GM12878 (cell line): ENCODE measurements around the gene RPS6KA2. TPM values are rescaled to one million over a fixed set of nuclear protein-coding genes. Genes with fewer than 3 reads are reported as not detected.
A peak's percentile ranks its signal among the peaks of the same experiment; 100 is the strongest.

Experiments
- ATAC-seq: fragments of 200-7000 bp; cut with Tn5 transposase; 3 replicates; pipeline ENCODE4 v1.9.1; 2020; ENCODE audit warnings: mild to moderate bottlenecking, moderate library complexity
- BruUV-seq: library from RNA; stranded (reverse); fragments of 400-500 nt; replicated peaks from 2 replicates; lab custom pipeline; 2021; lab: Mats Ljungman, UMichigan
- CTCF ChIA-PET: fragments of 300-600 bp; sonication (Branson Sonifier 250); formaldehyde crosslinking; extraction: SDS; loops from one replicate; lab custom pipeline; 2021; ENCODE audit warnings: inconsistent platforms; lab: Yijun Ruan, JAX
- POLR2A ChIA-PET: fragments of 350-600 bp; formaldehyde crosslinking; extraction: SDS; loops from one replicate; lab custom pipeline; 2021; ENCODE audit warnings: inconsistent platforms; lab: Charles Lee
- RAD21 ChIA-PET: fragments of 300-600 bp; sonication (Branson Sonifier 250); formaldehyde crosslinking; loops from one replicate; lab custom pipeline; 2023; ENCODE audit warnings: antibody characterized with exemption; ENCODE audit not compliant: unreplicated experiment; lab: Charles Lee
- SMC1A ChIA-PET: fragments of 300-600 bp; sonication (Branson Sonifier 250); formaldehyde crosslinking; loops from one replicate; lab custom pipeline; 2023; ENCODE audit not compliant: unreplicated experiment, uncharacterized antibody; lab: Charles Lee
- DNase-seq: peaks from one replicate; pipeline ENCODE4 v3.0.0-alpha.2; 2011; ENCODE audit warnings: low read depth, low spot score
- FAIRE-seq: peaks from 3 replicates; lab custom pipeline; 2011; peaks lifted over from hg19 to GRCh38; lab: Jason Lieb, UNC
- H2AFZ ChIP-seq: 2 replicates; pipeline ENCODE4 v1.6.0; 2011; ENCODE audit warnings: low read depth, low read length, control low read depth; ENCODE audit not compliant: control insufficient read depth
- H3K27ac ChIP-seq: 2 replicates; pipeline ENCODE4 v1.5.1; 2011; ENCODE audit warnings: control low read depth; ENCODE audit not compliant: control insufficient read depth, insufficient read depth
- H3K27me3 ChIP-seq, 2 experiments: replicated peaks in 1 of 2; 2 replicates each; pipeline versions ENCODE4 v1.6.0 to v1.6.1; 2011; ENCODE audit warnings: low read length in 1 of 2; ENCODE audit not compliant: control insufficient read depth in 2 of 2, insufficient read depth in 2 of 2
- H3K36me3 ChIP-seq, 2 experiments: 2 replicates each; pipeline ENCODE4 v1.5.1; 2011; ENCODE audit warnings: low read length in 1 of 2; ENCODE audit not compliant: control insufficient read depth in 2 of 2, insufficient read depth in 2 of 2
- H3K4me1 ChIP-seq: 2 replicates; pipeline ENCODE4 v1.6.1; 2011; ENCODE audit warnings: mild to moderate bottlenecking, low read length, moderate library complexity, mixed read lengths; ENCODE audit not compliant: control insufficient read depth, insufficient read depth
- H3K4me2 ChIP-seq: 2 replicates; pipeline ENCODE4 v1.6.0; 2011; ENCODE audit warnings: control low read depth; ENCODE audit not compliant: control insufficient read depth, insufficient read depth
- H3K4me3 ChIP-seq: fragments of 200-600 bp; sonication (generic); 2 replicates; pipeline ENCODE4 v1.5.1; 2016
- H3K79me2 ChIP-seq: 2 replicates; pipeline ENCODE4 v1.6.0; 2011; ENCODE audit warnings: low read length; ENCODE audit not compliant: control insufficient read depth, insufficient read depth
- H3K9ac ChIP-seq: 2 replicates; pipeline ENCODE4 v1.8.0; 2011; ENCODE audit warnings: low read length, control low read depth, mixed read lengths; ENCODE audit not compliant: control insufficient read depth, insufficient read depth
- H3K9me3 ChIP-seq: replicated peaks from 3 replicates; pipeline ENCODE4 v1.5.1; 2011; ENCODE audit warnings: mild to moderate bottlenecking, low read length; ENCODE audit not compliant: control insufficient read depth, insufficient read depth
- H4K20me1 ChIP-seq: 2 replicates; pipeline ENCODE4 v1.6.0; 2011; ENCODE audit not compliant: control insufficient read depth, insufficient read depth
- ASH2L ChIP-seq: fragments of 300-600, 200-600 bp; sonication (generic); IDR thresholded peaks from 2 replicates; pipeline ENCODE4 v1.6.1; 2017; ENCODE audit warnings: low read depth, mild to moderate bottlenecking, borderline replicate concordance
- CBX5 ChIP-seq: sonication (generic); IDR thresholded peaks from 2 replicates; pipeline ENCODE4 v1.6.1; 2016; ENCODE audit warnings: low read depth, moderate library complexity, mild to moderate bottlenecking, inconsistent platforms
- CREM ChIP-seq: IDR thresholded peaks from 2 replicates; pipeline ENCODE4 v1.6.1; 2014; ENCODE audit warnings: antibody characterized with exemption, low read depth
- GATAD2B ChIP-seq: fragments of 450-650 bp; conservative IDR thresholded peaks from 2 replicates; pipeline ENCODE4 v1.6.1; 2017; ENCODE audit warnings: low read depth, mild to moderate bottlenecking, moderate library complexity
- MEF2B ChIP-seq: fragments of 450-650 bp; IDR thresholded peaks from 2 replicates; pipeline ENCODE4 v1.6.1; 2018; ENCODE audit warnings: mild to moderate bottlenecking, moderate library complexity; ENCODE audit not compliant: partially characterized antibody, poor library complexity, severe bottlenecking
- NFXL1 ChIP-seq: fragments of 450-650 bp; IDR thresholded peaks from 2 replicates; pipeline ENCODE4 v1.6.1; 2017; ENCODE audit warnings: antibody characterized with exemption, mild to moderate bottlenecking, borderline replicate concordance
- NR2C1 ChIP-seq: fragments of 450-650 bp; IDR thresholded peaks from 2 replicates; pipeline ENCODE4 v1.6.1; 2017; ENCODE audit warnings: antibody characterized with exemption, mild to moderate bottlenecking, moderate library complexity
- NR2C2 ChIP-seq: IDR thresholded peaks from 2 replicates; pipeline ENCODE4 v1.6.1; 2011; ENCODE audit warnings: borderline replicate concordance, low read depth; ENCODE audit not compliant: control insufficient read depth, insufficient read length
- PBX3 ChIP-seq: IDR thresholded peaks from 2 replicates; pipeline ENCODE4 v1.6.1; 2011; ENCODE audit warnings: mild to moderate bottlenecking, low read depth, low read length, moderate library complexity; ENCODE audit not compliant: insufficient replicate concordance
- WGBS: methylation state at CpG from one replicate; pipeline ENCODE4 v1.1.6; 2016; ENCODE audit warnings: low lambda C conversion rate; ENCODE audit not compliant: insufficient replicate concordance, insufficient coverage; ENCODE audit errors: missing lambda C conversion rate; 5-methylcytosine and 5-hydroxymethylcytosine counted together
- in situ Hi-C: fragments of 300-500 bp; cut with MboI; formaldehyde crosslinking; loops from 9 replicates; pipeline ENCODE4 v1.14.3; 2018; ENCODE audit warnings: mixed read lengths
- intact Hi-C: fragments of 100-400 bp; cut with micrococcal nuclease; formaldehyde crosslinking; loops from one replicate; pipeline ENCODE4 v1.14.2; 2022; ENCODE audit not compliant: unreplicated experiment
- microRNA counts: library from miRNA; unstranded; fragments of <30 nt; microRNA quantifications from one replicate; lab custom pipeline; 2016
- microRNA-seq: library from miRNA; unstranded; fragments of <30 nt; microRNA quantifications from one replicate; pipeline ENCODE4, GENCODE V29; 2018
- polyA plus RNA-seq, 11 experiments: library from polyadenylated mRNA; depleted of rRNA in 4 of 11; unstranded in 6 of 11; stranded (reverse) in 5 of 11; fragments of >200 nt; fragmentation: Nextera tagmentation in 4 of 11; fragmentation: Illumina TruSeq in 1 of 11; extraction: Ambion mirVana in 4 of 11; extraction: Trizol in 1 of 11; gene quantifications; 1 replicate in 1 of 11; 2 replicates in 10 of 11; pipeline versions ENCODE4 v1.2.1 to v1.2.3, GENCODE V29; 2011 to 2016; ENCODE audit warnings: inconsistent platforms in 2 of 11, missing spikeins in 2 of 11, low read depth in 1 of 11
- small RNA-seq: library from RNA; depleted of rRNA; stranded (forward); fragments of <200 nt; gene quantifications from one replicate; pipeline ENCODE3, GENCODE V24; 2014
- total RNA-seq, 4 experiments: library from RNA; depleted of rRNA in 3 of 4; stranded (reverse); fragments of >200 nt in 3 of 4; fragmentation: Illumina TruSeq in 1 of 4; extraction: Trizol in 1 of 4; gene quantifications; 2 replicates each; pipeline versions ENCODE4 v1.2.1 to v1.2.3, GENCODE V29; 2013 to 2021

The RPS6KA2 gene
- total and polyA plus RNA-seq, 10 of the 15 experiments (the other 5 are each of a cell fraction or from before 2014, with no cell fraction given) = 0.02 to 1.0 (median 0.22) TPM; not detected in 1

GRCh38 chr6:166360243-166361076 is 266.6 kb downstream of the RPS6KA2 start:
- H3K9me3 ChIP-seq = no peaks in the 10 kb centered on the region; the same call in 2 of the 3 replicates
- ChIA-PET SMC1A (interaction anchor here (1.1 to 1.3 kb wide), 5 partner anchors 13 to 23 kb away, joined by 3 to 6 read pairs (median 3); no protein-coding TSS in a partner anchor), POLR2A (no interaction called here), RAD21 (no interaction called here), CTCF (interaction anchor here (1.8 kb wide), 1 partner anchor 18 kb away, joined by 3 read pairs; no protein-coding TSS in a partner anchor)
- no peak overlapping the region for H2AFZ ChIP-seq
- H3K4me3 ChIP-seq = no peak overlapping the region
- BruUV-seq = no TSS peak
- FAIRE-seq (no peak), DNase-seq (no peak), ATAC-seq (no peak)
- 72% methylated on average over 8 of the region's 8 CpGs for WGBS
- TF ChIP-seq ASH2L = no peak
- TF ChIP-seq GATAD2B = no peak
- TF ChIP-seq CBX5 = no peak
- TF ChIP-seq PBX3 = no peak
- TF ChIP-seq NR2C1 = no peak
- no peak for TF ChIP-seq NFXL1
- no peak for TF ChIP-seq MEF2B
- no peak for TF ChIP-seq NR2C2
- TF ChIP-seq CREM = no peak
- H3K79me2 ChIP-seq = no peaks in the 10 kb centered on the region
- no peak overlapping the region for H3K4me2 ChIP-seq
- intact Hi-C loops = no loop called here
- H4K20me1 ChIP-seq = no peaks in the 10 kb centered on the region
- in situ Hi-C loops = no loop called here
- no peak overlapping the region for H3K27ac ChIP-seq
- H3K36me3 ChIP-seq = peaks cover 2 to 8% of the 10 kb centered on the region in 2 experiments; a peak in 3 of 4 replicates
- H3K9ac ChIP-seq = no peak overlapping the region
- no peaks in the 10 kb centered on the region for H3K4me1 ChIP-seq
- no peaks in the 10 kb centered on the region for H3K27me3 ChIP-seq

MicroRNAs within 50 kb of the gene (microRNA counts, 767-probe panel; counts per million panel counts)
- microRNA hsa-miR-1913 (lab: Ali Mortazavi, UCI) = 1,438 counts per million, percentile 53 among the panel's probes with 10 or more counts

Small RNAs within 50 kb of the gene (microRNA-seq; reads per million reads assigned to microRNA genes)
- gene MIR1913 = not detected

Small RNAs within 50 kb of the gene (small RNA-seq; reads per million reads assigned to genes)
- gene MIR1913 = not detected

Other genes starting within 250 kb of the RPS6KA2 start
- gene MPC1, start 244.3 kb downstream of the RPS6KA2 start, total RNA-seq (2014; rRNA removed) = 60.8 and 78.8 TPM in 2 replicates
- 76.1 and 76.7 TPM in 2 replicates for gene MPC1, start 244.3 kb downstream of the RPS6KA2 start, total RNA-seq (2014; rRNA removed; fragmentation: Illumina TruSeq; extraction: Trizol)
- 51.6 and 55.0 TPM in 2 replicates for gene MPC1, start 244.3 kb downstream of the RPS6KA2 start, total RNA-seq (2021)
- 53.2 and 58.5 TPM in 2 replicates for gene MPC1, start 244.3 kb downstream of the RPS6KA2 start, polyA plus RNA-seq (2011; rRNA removed)
- 93.8 and 100 TPM in 2 replicates for gene MPC1, start 244.3 kb downstream of the RPS6KA2 start, polyA plus RNA-seq (2014; fragmentation: Illumina TruSeq; extraction: Trizol)
- gene MPC1, start 244.3 kb downstream of the RPS6KA2 start, polyA plus RNA-seq (2014; fragmentation: Nextera tagmentation; extraction: Ambion mirVana) = 10 to 100 TPM; 81.5 to 97.0 TPM
- gene MPC1, start 244.3 kb downstream of the RPS6KA2 start, polyA plus RNA-seq (2014; rRNA removed) = 61.5 and 61.9 TPM in 2 replicates
- gene MPC1, start 244.3 kb downstream of the RPS6KA2 start, polyA plus RNA-seq (2016; fragmentation: Nextera tagmentation; extraction: Ambion mirVana) = 100 to 1,000 TPM; 173 to 177 TPM
- 0.11 TPM in 1 of 2 replicates, not detected in the other for gene RAMACL, start 40.6 kb downstream of the RPS6KA2 start, total RNA-seq (2014; rRNA removed)
- gene RAMACL, start 40.6 kb downstream of the RPS6KA2 start, total RNA-seq (2014; rRNA removed; fragmentation: Illumina TruSeq; extraction: Trizol) = 0.09 TPM in 1 of 2 replicates, not detected in the other
- 0.31 TPM in 1 of 2 replicates, not detected in the other for gene RAMACL, start 40.6 kb downstream of the RPS6KA2 start, total RNA-seq (2021)
- gene RAMACL, start 40.6 kb downstream of the RPS6KA2 start, polyA plus RNA-seq (2011; rRNA removed) = 0.48 and 0.95 TPM in 2 replicates
- gene RAMACL, start 40.6 kb downstream of the RPS6KA2 start, polyA plus RNA-seq (2014; fragmentation: Illumina TruSeq; extraction: Trizol) = 0.38 and 0.48 TPM in 2 replicates
- 1 to 10 TPM; 1.3 TPM for gene RAMACL, start 40.6 kb downstream of the RPS6KA2 start, polyA plus RNA-seq (2014; fragmentation: Nextera tagmentation; extraction: Ambion mirVana)
- 0.06 and 0.18 TPM in 2 replicates for gene RAMACL, start 40.6 kb downstream of the RPS6KA2 start, polyA plus RNA-seq (2014; rRNA removed)
- gene RAMACL, start 40.6 kb downstream of the RPS6KA2 start, polyA plus RNA-seq (2016; fragmentation: Nextera tagmentation; extraction: Ambion mirVana) = under 1 TPM in 1 of 2 experiments, not detected in 1; 0.26 TPM